GM12878 (cell line): ENCODE data around the gene COPS3.
"Not testable (repeated sequence)": the region's sequence is repeated elsewhere in the genome, so short reads cannot be mapped to it uniquely, and the experiment has no call there.

Experiments
- BCLAF1 ChIP-seq: fragments of 450-650 bp; IDR thresholded peaks from 2 replicates; pipeline ENCODE4 v1.6.1; 2017; ENCODE audit warnings: antibody characterized with exemption, mild to moderate bottlenecking, moderate library complexity
- CREB1 ChIP-seq: IDR thresholded peaks from 2 replicates; pipeline ENCODE4 v1.6.1; 2012; ENCODE audit warnings: low read depth, mild to moderate bottlenecking, inconsistent platforms
- CTCF ChIP-seq, 3 experiments: IDR thresholded peaks in 2 of 3; conservative IDR thresholded peaks in 1 of 3; 2 replicates each; pipeline ENCODE4 v1.5.1; 2011; ENCODE audit warnings: low read depth in 3 of 3, low read length in 3 of 3, mild to moderate bottlenecking in 3 of 3, control low read depth in 2 of 3, moderate library complexity in 2 of 3, inconsistent platforms in 1 of 3, mixed read lengths in 1 of 3; ENCODE audit not compliant: control insufficient read depth in 2 of 3, insufficient read depth in 1 of 3; ENCODE audit errors: extremely low read depth in 1 of 3
- MAX ChIP-seq: IDR thresholded peaks from 2 replicates; pipeline ENCODE4 v1.6.1; 2012; ENCODE audit warnings: low read depth, low read length, improper control_type of control experiment
- MXI1 ChIP-seq: fragments of 150-350 bp; IDR thresholded peaks from 2 replicates; pipeline ENCODE4 v1.6.1; 2011; ENCODE audit warnings: low read depth, mild to moderate bottlenecking, inconsistent platforms, low read length, improper control_type of control experiment
- POLR2AphosphoS2 ChIP-seq: IDR thresholded peaks from 2 replicates; pipeline ENCODE4 v1.6.1; 2011; ENCODE audit warnings: low read depth, mild to moderate bottlenecking, low read length, improper control_type of control experiment, moderate library complexity
- POLR2AphosphoS5 ChIP-seq: IDR thresholded peaks from 2 replicates; pipeline ENCODE4 v1.6.1; 2011; ENCODE audit warnings: mild to moderate bottlenecking, low read length, inconsistent platforms
- YBX1 ChIP-seq: fragments of 450-650 bp; IDR thresholded peaks from 2 replicates; pipeline ENCODE4 v1.6.1; 2016; ENCODE audit warnings: antibody characterized with exemption
- ZBTB40 ChIP-seq: fragments of 450-650 bp; IDR thresholded peaks from 2 replicates; pipeline ENCODE4 v1.6.1; 2016; ENCODE audit warnings: mild to moderate bottlenecking, moderate library complexity, borderline replicate concordance
- TF ChIP-seq, protein P1 (sequence below): fragments of 450-650 bp; formaldehyde crosslinking; IDR thresholded peaks from 2 replicates; pipeline ENCODE4 v1.4.0; 2020; ENCODE audit warnings: mild to moderate bottlenecking, moderate library complexity

- TF ChIP-seq YBX1; CTCF (IDR thresholded peaks at IDR 0.05 in 2 of 3, conservative IDR thresholded peaks at IDR 0.05 in 1 of 3; ENCODE audit: control insufficient read depth in 2 of 3, extremely low read depth in 1 of 3, insufficient read depth in 1 of 3, low read depth in 3 of 3, low read length in 3 of 3); CREB1; BCLAF1; POLR2AphosphoS5; MAX; ZBTB40; MXI1; POLR2AphosphoS2: not testable (repeated sequence)
- TF ChIP-seq, protein P1, sequence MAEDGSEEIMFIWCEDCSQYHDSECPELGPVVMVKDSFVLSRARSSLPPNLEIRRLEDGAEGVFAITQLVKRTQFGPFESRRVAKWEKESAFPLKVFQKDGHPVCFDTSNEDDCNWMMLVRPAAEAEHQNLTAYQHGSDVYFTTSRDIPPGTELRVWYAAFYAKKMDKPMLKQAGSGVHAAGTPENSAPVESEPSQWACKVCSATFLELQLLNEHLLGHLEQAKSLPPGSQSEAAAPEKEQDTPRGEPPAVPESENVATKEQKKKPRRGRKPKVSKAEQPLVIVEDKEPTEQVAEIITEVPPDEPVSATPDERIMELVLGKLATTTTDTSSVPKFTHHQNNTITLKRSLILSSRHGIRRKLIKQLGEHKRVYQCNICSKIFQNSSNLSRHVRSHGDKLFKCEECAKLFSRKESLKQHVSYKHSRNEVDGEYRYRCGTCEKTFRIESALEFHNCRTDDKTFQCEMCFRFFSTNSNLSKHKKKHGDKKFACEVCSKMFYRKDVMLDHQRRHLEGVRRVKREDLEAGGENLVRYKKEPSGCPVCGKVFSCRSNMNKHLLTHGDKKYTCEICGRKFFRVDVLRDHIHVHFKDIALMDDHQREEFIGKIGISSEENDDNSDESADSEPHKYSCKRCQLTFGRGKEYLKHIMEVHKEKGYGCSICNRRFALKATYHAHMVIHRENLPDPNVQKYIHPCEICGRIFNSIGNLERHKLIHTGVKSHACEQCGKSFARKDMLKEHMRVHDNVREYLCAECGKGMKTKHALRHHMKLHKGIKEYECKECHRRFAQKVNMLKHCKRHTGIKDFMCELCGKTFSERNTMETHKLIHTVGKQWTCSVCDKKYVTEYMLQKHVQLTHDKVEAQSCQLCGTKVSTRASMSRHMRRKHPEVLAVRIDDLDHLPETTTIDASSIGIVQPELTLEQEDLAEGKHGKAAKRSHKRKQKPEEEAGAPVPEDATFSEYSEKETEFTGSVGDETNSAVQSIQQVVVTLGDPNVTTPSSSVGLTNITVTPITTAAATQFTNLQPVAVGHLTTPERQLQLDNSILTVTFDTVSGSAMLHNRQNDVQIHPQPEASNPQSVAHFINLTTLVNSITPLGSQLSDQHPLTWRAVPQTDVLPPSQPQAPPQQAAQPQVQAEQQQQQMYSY, result not testable (repeated sequence)
Observed at GRCh38 chr17:17277431-17277830, 3.6 kb downstream of the COPS3 start.
